ENCODE data around the gene JAK1.

DNA sequence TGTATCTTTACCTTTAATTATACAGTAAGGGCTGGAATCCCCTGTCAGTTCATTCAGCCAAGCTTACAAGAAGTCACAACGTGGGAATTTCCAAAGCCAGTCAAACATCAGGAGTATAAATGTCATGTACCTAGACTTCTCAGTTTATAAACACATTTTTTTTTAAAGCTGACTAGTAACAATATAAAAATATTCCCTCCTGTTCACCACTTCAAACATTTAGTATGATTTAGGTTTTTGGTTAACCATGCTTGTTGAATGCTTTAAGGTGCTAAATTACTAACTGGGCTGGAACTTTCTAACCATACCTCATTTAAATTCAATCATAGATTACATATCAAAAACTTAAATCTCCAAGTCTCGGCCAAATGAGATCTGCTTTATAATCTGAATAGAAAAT lies 44.0 kb downstream of the JAK1 start:
- TF ChIP-seq GATA2 (IDR thresholded peaks at IDR 0.05; ENCODE audit: low read depth, low read length) (no peak), GATA3 (IDR thresholded peaks at IDR 0.05; ENCODE audit: low read depth, low read length) (no peak)

Measured in SH-SY5Y (cell line).